Anterior cingulate cortex (tissue), 58 donors: ENCODE measurements around the gene ZNF174.

Source experiments
- DNase-seq, 58 donors: peaks; one replicate each; lab custom pipeline; 2025; lab: John Stamatoyannopoulos, UW

The ZNF174 gene

DNA sequence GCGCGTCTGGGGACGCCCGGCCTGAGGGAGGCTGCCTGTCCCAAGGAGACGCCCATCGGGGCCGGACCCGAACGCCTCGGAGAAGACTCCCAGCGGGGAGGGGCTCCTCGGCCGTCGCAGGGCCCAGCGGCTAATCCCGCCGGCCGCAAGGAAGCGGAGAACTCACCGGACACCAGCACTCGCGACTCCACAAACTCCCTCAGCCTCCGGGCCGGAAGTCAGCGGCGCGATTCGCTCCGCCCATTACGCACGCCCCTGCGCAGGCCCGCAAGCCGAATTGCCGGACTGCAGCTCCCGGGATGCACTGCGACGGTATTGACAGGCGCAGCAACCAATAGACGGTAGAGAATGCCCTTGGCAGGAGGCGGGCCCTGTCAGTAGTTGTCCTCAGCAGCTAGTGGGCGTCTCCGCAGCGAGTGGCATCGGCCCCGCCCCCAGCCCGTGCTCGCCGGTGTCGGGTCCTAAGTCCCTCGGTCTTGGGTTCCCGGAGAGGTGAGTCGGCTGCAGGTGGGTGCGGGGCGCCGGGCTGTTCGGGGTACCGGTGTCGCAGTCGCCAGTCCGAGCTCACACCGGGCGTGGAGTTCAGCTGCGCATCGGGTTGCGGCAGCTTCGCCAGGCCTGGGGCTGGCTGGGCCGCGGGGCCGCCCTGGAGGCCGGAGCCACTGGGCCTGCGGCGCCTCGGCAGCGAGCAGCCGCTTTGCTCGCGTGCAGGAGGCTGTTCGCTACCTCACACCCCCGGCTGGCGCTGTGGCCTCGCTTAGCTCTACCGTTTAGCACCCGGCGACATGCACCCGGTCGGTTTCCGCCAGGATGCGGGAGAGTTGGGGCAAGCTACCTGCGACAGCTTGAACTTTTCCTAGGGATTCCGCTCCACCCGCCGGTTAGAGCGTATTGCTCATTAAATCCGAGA is at the start of gene ZNF174, which contains the start of gene ZSCAN32:
Gene ZNF174 (plus strand): TSS at position 437 of the 910 bp plus-strand sequence. CDS start 790 bp downstream, outside the sequence.
Gene ZSCAN32 (minus strand): TSS at position 226 of the 910 bp plus-strand sequence. CDS start 3,447 bp downstream, outside the sequence.
- DNase-seq: peak; percentile 84 to 99 (median 98)

DNA sequence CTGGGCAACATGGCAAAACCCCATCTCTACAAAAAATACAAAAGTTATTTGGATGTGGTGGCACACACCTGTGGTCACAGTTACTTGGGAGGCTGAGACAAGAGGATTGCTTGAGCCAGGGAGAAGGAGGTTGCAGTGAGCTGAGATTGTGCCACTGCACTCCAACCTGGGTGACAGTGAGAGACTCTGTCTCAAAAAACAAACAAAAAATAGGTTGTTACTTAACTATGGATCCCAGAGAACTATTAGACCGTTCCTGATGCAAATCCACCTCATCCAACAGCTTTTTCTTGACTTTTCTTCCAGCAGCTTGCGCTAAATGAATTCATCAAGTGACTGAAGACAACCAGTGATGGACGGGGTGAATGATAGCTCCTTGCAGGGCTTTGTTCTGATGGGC is 45.4 kb upstream of the ZNF174 start, which contains the start of gene OR2C1:
Gene OR2C1 (plus strand): TSS at position 301 of the 400 bp plus-strand sequence. CDS start 52 bp downstream, at position 353.
- no peak for DNase-seq

DNA sequence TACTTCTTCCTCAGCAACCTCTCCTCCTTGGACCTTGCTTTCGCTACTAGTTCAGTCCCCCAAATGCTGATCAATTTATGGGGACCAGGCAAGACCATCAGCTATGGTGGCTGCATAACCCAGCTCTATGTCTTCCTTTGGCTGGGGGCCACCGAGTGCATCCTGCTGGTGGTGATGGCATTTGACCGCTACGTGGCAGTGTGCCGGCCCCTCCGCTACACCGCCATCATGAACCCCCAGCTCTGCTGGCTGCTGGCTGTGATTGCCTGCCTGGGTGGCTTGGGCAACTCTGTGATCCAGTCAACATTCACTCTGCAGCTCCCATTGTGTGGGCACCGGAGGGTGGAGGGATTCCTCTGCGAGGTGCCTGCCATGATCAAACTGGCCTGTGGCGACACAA is 44.9 kb upstream of the ZNF174 start:
- DNase-seq: no peak

DNA sequence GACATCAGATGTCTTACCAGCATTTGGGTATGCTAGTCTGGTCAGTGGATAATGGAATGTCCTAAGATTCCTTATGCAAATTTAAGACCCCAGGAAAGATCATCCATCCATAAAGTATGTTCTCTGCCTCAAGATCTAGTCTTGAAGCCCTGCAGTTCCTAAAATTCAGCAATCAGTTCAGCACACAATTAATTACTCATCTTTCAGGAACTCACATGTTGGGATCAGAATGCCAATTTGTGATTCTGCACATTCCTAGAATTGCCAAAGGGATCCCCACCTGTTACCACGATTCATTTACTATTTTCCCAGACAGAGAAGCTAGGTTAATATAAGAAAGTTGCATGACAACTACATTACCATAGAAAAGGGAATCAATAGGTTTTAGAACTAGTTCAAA is 42.1 kb upstream of the ZNF174 start:
- no peak for DNase-seq

DNA sequence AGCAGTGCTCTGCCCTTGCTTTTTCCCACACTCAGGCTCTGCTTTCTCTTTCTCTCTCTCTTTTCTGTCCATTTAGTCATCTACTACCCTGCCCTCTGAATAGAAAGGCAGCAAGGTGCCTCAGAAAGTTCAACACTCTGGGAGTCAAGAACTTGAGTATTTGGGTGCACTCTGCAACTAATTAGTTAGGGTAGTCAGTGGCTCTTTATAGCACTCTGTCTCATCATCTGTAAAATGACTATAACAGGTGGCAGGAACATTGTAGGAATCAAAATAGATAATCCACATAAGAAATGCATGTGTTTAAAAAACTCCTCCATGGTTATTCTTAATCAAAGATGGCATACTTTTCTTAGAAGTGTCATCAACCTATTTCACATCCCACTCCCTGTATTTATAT is 38.1 kb upstream of the ZNF174 start:
- DNase-seq: no peak

DNA sequence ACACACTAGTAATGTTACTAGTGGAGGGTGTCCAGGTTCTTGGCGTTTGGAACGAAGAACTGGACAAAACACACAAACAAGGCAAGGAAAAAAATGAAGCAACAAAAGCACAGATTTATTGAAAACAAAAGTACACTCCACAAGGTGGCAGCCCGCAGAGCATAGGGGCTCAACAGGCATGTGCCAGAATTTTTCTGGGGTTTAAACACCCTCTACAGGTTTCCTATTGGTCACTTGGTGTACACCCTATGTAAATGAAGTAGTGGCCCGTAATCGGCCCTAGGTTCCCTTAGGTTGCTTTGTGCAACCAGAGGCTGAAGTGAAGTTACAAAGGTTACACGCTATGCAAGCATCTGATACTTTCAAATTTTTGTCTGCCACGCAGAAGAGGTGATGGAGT is 37.2 kb upstream of the ZNF174 start:
- no peak for DNase-seq

DNA sequence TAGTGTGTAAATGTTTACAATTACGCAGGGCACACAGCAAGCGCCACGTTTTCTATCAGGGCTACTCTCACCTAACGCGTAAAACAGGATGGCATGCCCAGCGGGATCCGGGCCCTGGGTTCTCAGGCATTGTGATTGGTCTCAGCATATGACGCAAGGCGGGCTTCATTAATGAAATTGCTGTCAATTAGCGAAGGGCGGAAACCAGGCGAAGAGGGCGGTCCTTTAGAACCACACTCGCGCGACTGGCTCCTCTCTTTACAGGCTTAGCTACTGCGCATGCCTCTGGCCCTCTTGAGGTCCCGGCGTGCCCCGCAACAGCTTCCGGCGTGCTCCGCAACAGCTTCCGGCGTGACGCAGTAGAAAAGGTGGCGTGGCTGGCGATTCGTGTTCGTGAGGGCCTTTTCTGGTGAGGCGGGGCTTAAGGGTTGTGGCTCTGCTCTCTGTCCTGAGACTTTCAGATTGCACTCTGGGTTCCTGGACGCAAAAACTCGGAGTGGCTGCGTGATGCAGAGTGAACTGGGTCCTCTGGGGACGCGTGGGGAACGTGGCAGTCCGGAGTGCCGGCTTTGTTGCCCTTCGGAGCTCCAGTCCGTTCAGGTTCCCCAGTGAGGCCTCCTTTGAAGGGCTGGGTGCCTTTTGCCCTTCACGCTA is 36.1 kb upstream of the ZNF174 start:
- peak; percentile 47 to 96 (median 87) for DNase-seq

DNA sequence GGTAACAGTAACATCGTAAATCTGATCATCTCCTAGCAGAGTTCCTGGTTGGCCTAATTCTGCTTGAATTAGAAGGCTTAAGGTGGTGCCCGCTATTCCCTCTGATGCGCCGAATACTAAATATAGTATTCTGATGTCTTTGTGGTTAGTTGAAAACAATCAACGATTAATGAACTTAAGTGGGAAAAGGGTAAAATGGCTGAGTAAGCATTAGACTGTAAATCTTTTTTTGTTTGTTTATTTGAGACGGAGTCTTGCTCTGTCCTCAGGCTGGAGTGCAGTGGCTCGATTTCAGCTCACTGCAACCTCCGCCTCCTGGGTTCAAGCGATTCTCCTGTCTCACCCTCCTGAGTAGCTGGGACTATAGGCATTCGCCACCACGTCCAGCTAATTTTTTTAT is 31.9 kb upstream of the ZNF174 start:
- no peak for DNase-seq

DNA sequence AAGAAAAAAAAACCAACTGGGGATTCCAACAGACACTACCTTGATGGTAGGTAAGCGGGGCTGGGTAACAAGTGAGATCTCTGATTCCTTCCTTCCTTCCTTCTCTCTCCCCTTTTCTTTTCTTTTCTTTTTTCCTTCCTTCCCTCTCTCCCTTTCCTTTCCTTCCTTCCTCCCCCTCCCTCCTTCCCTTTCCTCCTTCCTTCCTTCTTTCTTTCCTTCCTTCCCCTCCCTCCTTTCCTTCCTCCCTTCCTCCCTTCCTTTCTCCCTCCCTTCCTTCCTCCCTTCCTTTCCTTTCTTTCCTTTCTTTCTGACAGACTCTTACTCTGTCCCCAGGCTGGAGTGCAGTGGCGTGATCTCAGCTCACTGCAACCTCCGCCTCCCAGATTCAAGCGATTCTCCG is 25.3 kb upstream of the ZNF174 start:
- DNase-seq: no peak

DNA sequence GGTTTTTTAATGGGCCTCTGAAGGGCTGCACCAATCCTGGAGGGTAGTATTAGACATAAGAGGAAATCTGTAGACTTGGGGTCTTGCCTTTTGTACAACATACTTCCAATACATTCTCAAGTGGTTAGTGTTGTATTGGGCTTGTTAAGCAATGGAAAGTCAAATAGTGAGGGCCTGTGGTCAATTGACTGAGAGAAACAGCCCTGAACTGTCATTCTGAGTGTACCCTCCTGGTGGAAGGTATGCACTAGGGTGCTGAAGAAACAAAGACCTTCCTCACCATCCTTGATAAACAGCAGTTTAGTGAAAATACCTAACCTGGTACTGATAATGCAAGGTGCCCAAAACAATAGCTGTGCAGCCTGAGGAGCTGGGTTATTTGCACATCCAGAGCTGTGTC is 23.1 kb upstream of the ZNF174 start:
- DNase-seq: no peak

DNA sequence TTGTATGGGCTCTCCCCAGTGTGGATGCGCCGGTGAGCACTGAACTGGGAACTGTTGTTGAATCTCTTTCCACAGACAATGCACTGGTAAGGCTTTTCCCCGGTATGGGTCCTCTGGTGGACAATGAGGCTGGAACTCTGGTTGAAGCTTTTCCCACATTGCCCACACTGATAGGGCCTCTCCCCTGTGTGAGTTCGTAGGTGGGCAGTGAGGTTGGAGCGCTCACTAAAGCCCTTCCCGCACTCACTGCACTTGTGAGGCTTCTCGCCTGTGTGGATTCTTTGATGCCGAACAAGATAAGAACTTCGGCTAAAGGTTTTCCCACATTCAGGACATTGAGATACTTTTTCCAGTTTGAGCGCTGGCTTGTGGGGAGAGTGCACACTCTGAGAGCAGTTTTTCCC is 18.0 kb upstream of the ZNF174 start:
- no peak for DNase-seq

DNA sequence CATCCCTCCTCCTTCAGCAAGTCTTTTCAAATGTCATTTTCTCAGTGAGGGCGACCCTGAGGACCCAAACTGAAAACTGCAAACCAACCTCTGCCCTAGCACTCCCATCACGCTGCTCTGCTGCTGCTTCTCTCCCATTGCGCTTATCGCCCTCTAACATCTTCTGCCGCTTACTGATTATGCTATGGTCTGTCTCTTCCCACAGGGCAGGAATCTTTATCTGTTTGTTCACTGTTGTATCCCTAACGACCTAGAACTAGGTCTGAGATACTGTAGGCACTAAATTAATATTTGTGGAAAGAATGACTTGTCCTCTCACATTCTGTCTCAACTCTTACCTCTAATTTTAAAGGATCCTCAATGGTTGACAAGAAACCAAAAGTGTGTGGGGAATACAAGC is 12.7 kb upstream of the ZNF174 start:
- no peak for DNase-seq

DNA sequence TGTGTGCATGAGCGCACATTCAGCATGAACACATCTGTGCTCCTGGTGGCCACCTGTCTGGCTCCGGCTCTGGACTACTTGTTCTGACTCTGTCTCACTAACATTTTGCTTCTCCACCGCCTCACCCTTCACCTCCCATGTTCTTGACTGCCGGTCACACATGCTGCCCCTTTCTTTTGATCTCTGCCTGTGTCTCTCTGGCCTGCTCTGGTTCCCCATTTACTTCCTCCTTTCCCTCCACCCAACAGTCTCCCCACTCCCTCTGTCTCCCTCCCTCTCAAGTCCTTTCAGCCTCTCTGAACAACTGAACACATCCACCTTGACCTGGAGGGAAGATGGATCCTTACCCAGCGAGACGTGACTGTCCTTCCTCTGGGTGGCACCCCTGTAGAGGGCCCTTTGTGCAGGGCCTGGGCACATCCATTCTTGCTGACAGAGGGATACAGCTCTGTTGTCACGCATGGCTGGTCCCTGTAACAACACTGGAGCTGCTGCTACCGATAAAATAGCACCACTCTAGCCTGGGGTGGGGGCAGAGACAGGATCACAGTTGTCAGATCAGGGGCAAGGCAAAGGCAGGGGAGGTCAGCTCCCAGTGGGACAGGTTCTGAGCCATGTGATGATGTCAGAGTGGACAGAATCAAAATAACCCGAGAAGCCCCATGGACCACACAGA is 11.2 kb upstream of the ZNF174 start:
- no peak for DNase-seq

DNA sequence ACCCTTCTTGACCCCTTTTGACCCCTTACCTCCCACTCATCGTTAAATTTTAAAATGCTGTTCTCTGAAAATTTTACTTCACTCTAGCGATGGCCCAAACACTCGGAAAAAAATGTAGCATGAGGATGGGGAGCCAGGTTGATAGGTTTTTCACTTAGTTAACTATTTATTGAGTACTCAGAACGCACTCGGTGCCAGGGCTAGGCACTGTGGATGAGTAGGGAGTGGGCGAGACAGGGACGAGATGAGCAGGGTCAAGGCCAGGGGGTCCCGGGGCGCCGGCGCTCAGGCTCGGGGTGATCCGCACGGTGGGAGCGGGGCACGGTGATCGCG is 603 bp upstream of the ZNF174 start:
- no peak for DNase-seq

DNA sequence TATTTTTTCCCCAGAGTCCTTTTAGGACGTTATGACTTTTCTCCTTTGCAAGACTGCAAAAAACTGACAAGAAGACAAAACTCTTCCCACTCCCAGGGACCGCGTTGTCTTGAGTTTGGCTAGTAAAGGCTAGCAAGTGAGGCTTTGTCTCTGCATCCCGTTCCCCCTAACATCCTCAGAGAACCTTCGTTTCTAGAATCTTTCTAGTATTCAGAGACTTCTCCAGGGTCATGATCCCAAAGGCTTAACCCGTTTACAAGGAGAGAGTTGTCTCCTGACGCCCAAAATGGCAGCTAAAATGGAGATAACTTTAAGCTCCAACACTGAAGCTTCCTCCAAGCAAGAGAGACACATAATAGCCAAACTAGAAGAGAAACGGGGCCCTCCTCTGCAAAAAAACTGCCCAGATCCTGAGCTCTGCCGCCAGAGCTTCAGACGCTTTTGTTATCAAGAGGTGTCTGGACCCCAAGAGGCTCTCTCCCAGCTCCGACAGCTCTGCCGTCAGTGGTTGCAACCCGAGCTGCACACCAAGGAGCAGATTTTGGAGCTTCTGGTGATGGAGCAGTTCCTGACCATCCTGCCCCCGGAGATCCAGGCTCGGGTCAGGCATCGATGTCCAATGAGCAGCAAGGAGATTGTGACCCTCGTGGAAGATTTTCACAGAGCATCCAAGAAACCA is 843 bp downstream of the ZNF174 start:
- DNase-seq: peak in 2 of 58 donors; percentile 2 to 22

DNA sequence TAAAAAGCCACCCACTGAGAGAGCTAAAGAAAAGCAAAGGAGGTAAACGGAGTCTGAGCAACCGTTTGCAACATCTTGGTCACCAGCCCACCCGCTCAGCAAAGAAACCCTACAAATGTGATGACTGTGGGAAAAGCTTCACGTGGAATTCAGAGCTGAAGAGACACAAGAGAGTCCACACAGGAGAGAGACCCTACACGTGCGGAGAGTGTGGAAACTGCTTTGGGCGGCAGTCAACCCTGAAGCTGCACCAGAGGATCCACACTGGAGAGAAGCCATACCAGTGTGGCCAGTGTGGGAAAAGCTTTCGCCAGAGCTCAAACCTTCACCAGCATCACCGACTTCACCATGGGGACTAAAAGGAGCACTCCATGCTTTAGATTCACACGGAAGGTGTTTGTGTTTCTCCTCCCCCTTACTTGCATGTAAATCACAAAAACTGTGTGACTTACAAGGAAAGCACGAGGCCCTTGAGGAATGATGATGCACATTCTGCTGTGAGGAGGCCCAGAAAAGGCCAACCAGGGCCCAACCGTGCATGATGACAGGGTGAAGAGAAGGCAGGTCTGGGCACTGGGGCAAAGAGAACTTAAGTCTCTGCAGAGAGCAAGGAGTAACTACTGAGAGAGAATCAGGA is 7.7 kb downstream of the ZNF174 start:
- DNase-seq: no peak

DNA sequence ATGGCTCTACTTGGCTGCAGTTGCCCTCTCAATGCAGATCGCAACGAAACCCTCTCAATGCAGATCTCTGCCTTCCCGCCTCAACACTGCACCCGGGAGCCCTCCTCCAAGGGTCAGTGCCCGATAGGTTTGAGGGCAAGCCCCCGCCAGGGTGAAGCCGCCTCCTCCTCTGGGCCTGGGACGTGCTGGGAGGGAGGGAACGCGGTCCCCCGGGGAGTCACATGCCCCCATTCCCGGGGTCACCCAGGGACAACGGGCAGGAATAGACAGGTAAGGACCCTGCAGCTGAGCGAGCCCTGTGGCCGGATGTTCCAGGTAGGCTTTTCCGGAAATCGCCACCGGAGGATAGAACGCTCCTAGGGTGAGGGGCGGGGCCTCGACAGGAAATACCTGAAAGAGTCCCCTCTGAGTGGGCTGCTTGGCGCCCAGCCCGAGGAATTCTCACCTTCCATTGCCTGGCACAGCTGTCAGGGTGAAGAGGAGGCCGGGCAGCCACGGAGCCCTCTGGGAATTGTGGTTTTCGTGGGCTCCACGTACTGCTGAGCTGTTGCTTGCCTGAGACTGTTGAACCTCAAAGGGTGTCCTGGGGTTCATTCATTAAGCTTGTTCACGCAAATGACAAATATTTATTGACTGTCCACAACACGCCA is 12.8 kb downstream of the ZNF174 start:
- DNase-seq: no peak

DNA sequence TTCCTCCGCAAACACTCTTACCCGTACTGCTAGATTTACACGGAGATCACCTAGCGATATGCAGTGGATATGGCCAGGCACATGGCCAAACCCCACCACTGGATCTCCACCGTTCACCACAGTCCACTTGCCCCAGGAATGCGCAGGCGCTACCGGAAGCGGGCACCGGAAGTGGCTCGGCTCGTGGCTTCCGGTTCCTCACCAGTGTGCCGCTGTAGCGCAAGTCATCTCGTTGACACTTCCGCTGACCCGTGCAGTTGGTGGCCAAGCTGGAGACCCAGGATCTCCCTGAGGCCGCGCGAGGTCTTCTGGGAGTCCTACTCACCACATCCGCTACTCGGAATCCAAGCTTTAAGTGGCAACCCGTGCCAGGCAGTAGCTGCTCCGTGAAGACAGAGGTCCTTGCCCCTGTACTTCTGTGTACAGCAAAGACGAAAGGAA is 30.8 kb downstream of the ZNF174 start:
- peak in 31 of 58 donors; percentile 0 to 43 (median 16) for DNase-seq

DNA sequence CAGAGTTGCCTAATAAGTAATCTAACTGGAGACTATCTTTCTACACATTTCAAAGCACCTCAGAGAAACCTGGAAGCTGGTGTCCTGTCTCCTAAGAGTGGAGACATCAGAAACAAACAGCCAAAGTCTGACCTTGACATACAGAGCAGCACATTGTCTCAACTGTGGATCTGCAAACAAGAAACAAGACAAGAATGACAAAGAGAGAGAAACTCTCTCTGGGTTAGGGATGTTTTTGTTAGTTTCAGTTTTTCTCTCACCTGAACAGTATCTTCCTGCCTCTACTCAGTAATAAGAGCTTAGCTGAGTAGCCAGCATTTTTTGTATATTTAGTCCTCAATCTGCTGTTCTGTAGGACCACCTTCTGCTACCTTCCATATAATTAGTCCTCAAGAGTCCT is 33.4 kb downstream of the ZNF174 start:
- no peak for DNase-seq
